Measurements from ENCODE around the gene DLX3.

Gene DLX3

DNA sequence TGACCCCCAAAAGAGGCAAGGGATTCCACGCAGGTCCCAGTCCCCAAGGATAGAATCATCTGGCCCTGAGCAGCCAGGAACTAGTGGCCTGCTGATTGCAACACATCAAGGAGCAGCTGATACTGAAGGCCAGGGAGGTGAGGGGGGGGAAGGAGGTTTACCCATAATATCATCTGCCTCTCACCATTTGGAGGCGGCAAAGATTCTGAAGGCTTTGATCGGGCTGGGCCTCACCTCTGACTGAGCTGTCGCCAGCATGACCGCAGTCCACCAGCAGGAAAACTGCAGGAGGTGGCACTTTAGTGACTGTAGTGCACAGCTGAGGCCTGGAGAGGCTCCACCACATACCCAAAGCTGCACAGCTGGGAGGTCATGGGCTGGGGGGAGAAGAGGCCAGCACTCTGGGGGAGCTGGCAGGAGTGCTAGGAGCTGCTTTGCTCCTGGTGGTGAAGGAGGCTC, 40.4 kb upstream of the DLX3 start:
- no peak for DNase-seq
- H3K27me3 ChIP-seq (replicated peaks; ENCODE audit: control insufficient read depth, insufficient read depth, low read length, poor library complexity, severe bottlenecking), result no peaks in the 10 kb centered on the region
- no peaks in the 10 kb centered on the region for H3K9me3 ChIP-seq (ENCODE audit: control insufficient read depth, low read length)
- H3K4me3 ChIP-seq (ENCODE audit: insufficient read depth, low read depth, low read length, poor library complexity, severe bottlenecking), result no peak overlapping the region
- H3K4me1 ChIP-seq (ENCODE audit: control insufficient read depth, insufficient read depth, low read length, poor library complexity, severe bottlenecking), result no peaks in the 10 kb centered on the region
- no peaks in the 10 kb centered on the region for H3K36me3 ChIP-seq (ENCODE audit: control insufficient read depth, insufficient read depth, low read length)
- no peak overlapping the region for H3K27ac ChIP-seq (ENCODE audit: insufficient read depth, low read length, poor library complexity, severe bottlenecking)

DNA sequence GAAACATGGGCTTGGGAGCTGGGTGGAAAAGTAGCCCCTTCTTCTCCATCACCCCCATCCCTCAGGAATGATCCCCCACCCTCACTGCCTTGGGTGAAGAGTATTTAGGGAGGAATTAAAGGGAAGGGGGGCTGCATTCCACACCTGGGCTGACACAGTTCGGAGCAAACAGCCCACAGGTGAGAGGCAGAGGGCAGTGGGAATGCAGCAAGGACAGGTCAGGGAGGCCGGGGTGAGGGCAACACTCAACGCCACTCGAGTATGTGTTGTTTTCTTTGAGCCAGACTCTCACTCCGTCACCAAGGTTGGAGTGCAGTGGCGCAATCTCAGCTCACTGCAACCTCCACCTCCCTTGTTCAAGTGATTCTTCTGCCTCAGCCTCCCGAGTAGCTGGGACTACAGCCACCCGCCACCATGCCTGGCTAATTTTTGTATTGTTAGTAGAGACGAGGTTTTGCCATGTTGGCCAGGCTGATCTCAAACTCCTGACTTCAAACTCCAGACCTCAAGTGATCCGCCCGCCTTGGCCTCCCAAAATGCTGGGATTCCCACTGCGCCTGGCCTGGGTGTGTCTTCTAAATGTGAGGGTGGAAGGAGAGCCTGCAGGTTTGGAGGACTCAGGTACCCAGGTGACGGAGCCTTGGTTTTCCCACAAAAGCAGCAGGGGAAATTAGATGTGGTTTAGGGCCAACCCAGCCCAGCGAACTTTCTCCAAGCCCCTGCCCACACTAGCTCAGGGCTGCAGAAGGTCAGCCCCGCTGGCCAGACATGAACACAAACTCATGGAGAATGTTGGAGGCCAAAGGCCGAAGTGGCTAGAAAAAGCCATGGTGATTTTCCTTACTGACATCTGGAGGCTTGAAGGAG, 39.7 kb upstream of the DLX3 start:
- no peak for DNase-seq
- Histone ChIP-seq H3K9me3 (ENCODE audit: control insufficient read depth, low read length) (no peaks in the 10 kb centered on the region), H3K4me3 (ENCODE audit: insufficient read depth, low read depth, low read length, poor library complexity, severe bottlenecking) (no peak overlapping the region), H3K4me1 (ENCODE audit: control insufficient read depth, insufficient read depth, low read length, poor library complexity, severe bottlenecking) (no peaks in the 10 kb centered on the region), H3K27me3 (replicated peaks; ENCODE audit: control insufficient read depth, insufficient read depth, low read length, poor library complexity, severe bottlenecking) (no peaks in the 10 kb centered on the region), H3K36me3 (ENCODE audit: control insufficient read depth, insufficient read depth, low read length) (no peaks in the 10 kb centered on the region), H3K27ac (ENCODE audit: insufficient read depth, low read length, poor library complexity, severe bottlenecking) (no peak overlapping the region)

DNA sequence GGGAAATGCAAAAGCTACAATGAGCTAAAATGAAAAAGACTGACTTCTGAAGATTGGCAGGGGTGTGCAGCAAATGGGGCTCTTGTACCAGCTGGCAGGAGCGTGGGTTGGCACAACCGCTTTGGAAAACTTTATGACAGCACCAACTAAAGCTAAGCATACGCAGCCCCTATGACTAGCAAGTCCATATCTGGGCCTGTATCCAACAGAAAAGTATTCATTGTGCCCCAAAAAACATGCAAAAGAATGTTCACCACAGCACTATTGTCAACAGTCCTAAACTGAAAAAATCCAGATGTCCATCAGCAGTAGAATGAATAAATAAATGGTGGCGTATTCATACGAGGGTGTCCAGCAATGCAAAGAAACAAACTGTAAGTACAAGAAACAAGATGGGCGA, 38.3 kb upstream of the DLX3 start:
- H3K9me3 ChIP-seq (ENCODE audit: control insufficient read depth, low read length), result no peaks in the 10 kb centered on the region
- H3K27me3 ChIP-seq (replicated peaks; ENCODE audit: control insufficient read depth, insufficient read depth, low read length, poor library complexity, severe bottlenecking), result peaks cover 5% of the 10 kb centered on the region
- H3K4me1 ChIP-seq (ENCODE audit: control insufficient read depth, insufficient read depth, low read length, poor library complexity, severe bottlenecking), result no peaks in the 10 kb centered on the region
- no peaks in the 10 kb centered on the region for H3K36me3 ChIP-seq (ENCODE audit: control insufficient read depth, insufficient read depth, low read length)
- H3K27ac ChIP-seq (ENCODE audit: insufficient read depth, low read length, poor library complexity, severe bottlenecking), result no peak overlapping the region
- no peak overlapping the region for H3K4me3 ChIP-seq (ENCODE audit: insufficient read depth, low read depth, low read length, poor library complexity, severe bottlenecking)
- DNase-seq, result no peak

DNA sequence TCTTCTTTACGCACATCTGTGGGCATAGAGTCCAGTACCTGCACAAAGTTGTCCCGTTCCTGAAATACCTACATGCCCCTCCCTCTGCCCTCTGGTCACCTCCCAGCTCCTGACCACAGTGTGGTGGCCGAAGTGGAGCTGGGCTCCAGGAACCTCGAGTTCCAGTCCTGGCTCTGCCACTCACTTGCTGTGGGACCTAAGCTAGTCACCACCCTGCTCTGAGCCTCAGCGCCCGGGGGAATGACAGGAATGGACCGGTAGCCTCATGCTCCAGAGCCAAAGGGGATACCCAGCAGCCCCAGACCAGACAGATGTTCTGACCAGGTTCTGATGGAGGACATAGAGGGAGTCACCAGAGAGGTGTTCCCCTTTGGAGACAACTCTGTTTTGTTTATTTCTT, 34.2 kb upstream of the DLX3 start:
- H3K4me1 ChIP-seq (ENCODE audit: control insufficient read depth, insufficient read depth, low read length, poor library complexity, severe bottlenecking), result peaks cover 10% of the 10 kb centered on the region
- no peak for DNase-seq
- peaks cover 19% of the 10 kb centered on the region for H3K27me3 ChIP-seq (replicated peaks; ENCODE audit: control insufficient read depth, insufficient read depth, low read length, poor library complexity, severe bottlenecking)
- no peaks in the 10 kb centered on the region for H3K36me3 ChIP-seq (ENCODE audit: control insufficient read depth, insufficient read depth, low read length)
- no peak overlapping the region for H3K4me3 ChIP-seq (ENCODE audit: insufficient read depth, low read depth, low read length, poor library complexity, severe bottlenecking)
- H3K9me3 ChIP-seq (ENCODE audit: control insufficient read depth, low read length), result no peaks in the 10 kb centered on the region
- no peak overlapping the region for H3K27ac ChIP-seq (ENCODE audit: insufficient read depth, low read length, poor library complexity, severe bottlenecking)

- DNase-seq, result no peak
- Histone ChIP-seq H3K4me3 (ENCODE audit: insufficient read depth, low read depth, low read length, poor library complexity, severe bottlenecking) (no peak overlapping the region), H3K9me3 (ENCODE audit: control insufficient read depth, low read length) (no peaks in the 10 kb centered on the region), H3K27me3 (replicated peaks; ENCODE audit: control insufficient read depth, insufficient read depth, low read length, poor library complexity, severe bottlenecking) (peaks cover 19% of the 10 kb centered on the region), H3K36me3 (ENCODE audit: control insufficient read depth, insufficient read depth, low read length) (no peaks in the 10 kb centered on the region), H3K27ac (ENCODE audit: insufficient read depth, low read length, poor library complexity, severe bottlenecking) (no peak overlapping the region), H3K4me1 (ENCODE audit: control insufficient read depth, insufficient read depth, low read length, poor library complexity, severe bottlenecking) (peaks cover 10% of the 10 kb centered on the region)
Observed at GRCh38 chr17:50028736-50029120, 33.7 kb upstream of the DLX3 start.

DNA sequence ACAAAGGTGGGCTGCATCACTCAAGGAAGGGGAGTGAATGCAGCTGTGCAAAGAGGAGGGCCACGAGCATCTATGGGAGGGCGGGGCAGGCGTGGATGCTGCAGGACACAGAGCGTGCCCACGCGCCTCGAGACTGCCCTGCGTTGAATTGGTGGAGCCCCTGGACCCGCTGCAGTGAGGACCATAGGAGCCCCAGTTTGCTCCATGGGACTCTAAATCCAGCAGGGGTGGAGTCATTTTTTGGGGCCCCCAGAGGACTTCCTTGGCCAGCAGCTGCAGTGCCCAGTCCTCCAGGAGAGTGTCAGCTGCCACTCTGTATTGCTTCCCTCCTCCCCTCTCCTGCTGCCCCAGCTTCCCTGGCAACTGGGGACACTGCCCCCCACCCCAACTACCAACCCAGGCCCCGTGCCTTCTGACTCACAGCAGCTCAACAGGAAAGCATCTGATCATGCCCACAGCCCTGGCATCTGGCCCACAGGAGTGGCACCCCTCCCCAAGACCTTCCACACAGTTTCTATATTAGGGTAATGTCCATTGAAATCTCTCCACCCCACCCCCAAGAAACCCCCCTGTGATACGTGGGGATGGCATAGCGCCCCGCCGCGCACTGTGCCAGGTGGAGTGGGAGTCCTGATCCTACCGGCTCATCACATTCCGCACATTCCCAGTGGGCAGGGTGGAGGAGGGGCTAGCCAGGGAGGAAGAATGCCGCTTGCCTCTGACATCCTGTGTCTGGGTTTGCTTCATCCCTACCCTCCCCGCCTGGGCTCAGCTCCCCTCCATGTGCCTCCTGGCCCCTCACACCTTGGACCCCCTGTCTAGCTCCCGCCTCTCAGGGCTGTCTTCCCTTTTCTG, 33.1 kb upstream of the DLX3 start:
- no peak for DNase-seq
- peaks cover 19% of the 10 kb centered on the region for H3K27me3 ChIP-seq (replicated peaks; ENCODE audit: control insufficient read depth, insufficient read depth, low read length, poor library complexity, severe bottlenecking)
- no peak overlapping the region for H3K27ac ChIP-seq (ENCODE audit: insufficient read depth, low read length, poor library complexity, severe bottlenecking)
- H3K9me3 ChIP-seq (ENCODE audit: control insufficient read depth, low read length), result no peaks in the 10 kb centered on the region
- no peaks in the 10 kb centered on the region for H3K36me3 ChIP-seq (ENCODE audit: control insufficient read depth, insufficient read depth, low read length)
- peaks cover 10% of the 10 kb centered on the region for H3K4me1 ChIP-seq (ENCODE audit: control insufficient read depth, insufficient read depth, low read length, poor library complexity, severe bottlenecking)
- H3K4me3 ChIP-seq (ENCODE audit: insufficient read depth, low read depth, low read length, poor library complexity, severe bottlenecking), result no peak overlapping the region

DNA sequence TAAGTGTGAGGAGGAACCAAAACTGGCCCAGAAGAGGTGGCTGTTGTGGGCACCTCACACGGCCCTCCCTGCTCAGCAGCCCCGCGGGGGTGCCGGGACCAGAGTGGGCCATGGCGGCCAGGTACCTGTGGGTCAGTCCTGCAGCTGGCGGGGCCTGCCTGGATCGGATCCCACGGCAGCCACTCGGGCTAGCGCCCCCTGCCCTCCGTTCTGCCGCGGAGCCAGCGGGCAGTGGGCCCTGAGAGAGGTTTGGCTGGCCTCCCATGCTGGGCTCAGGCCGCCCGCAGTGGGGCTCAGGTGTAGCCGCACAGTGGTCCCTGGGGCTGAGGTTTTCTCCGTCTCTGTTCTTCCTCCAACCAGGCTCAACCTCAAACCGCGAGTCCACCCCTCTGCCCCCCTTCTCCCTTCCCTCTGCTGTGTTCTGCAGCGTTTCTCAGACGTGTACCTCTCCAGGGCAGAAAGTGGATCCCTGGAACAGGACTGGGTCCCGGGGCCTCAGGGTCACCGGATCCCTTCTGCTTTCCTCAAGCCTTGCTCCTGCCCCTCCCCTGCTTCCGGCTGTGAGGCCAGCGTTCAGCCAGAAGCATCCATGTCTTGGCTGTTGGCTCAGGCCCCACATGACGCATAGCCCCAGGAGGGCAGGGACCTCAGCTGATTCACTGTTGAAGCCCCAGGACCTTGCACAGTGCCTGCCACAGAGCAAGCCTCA, 32.3 kb upstream of the DLX3 start:
- Histone ChIP-seq H3K27ac (ENCODE audit: insufficient read depth, low read length, poor library complexity, severe bottlenecking) (no peak overlapping the region), H3K9me3 (ENCODE audit: control insufficient read depth, low read length) (no peaks in the 10 kb centered on the region), H3K36me3 (ENCODE audit: control insufficient read depth, insufficient read depth, low read length) (no peaks in the 10 kb centered on the region), H3K4me3 (ENCODE audit: insufficient read depth, low read depth, low read length, poor library complexity, severe bottlenecking) (no peak overlapping the region), H3K27me3 (replicated peaks; ENCODE audit: control insufficient read depth, insufficient read depth, low read length, poor library complexity, severe bottlenecking) (peaks cover 19% of the 10 kb centered on the region), H3K4me1 (ENCODE audit: control insufficient read depth, insufficient read depth, low read length, poor library complexity, severe bottlenecking) (peaks cover 10% of the 10 kb centered on the region)
- peak in 1 of 3 donors; percentile 2 for DNase-seq

DNA sequence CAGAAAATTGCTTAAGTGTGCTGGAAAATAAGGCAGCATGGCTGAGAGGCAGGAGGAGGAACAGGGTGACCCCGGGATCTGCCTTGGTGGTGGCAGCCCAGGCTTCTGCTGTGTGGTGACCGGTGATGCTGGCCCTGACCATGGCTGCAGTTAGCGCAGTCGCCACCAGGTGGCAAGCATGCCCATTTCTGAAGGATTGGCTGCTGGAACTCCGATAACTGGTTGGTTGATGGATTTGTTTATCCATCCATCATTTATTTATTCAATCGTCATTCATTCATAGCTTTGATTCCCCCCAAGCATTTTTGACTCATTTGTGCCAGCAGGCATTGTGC, 31.8 kb upstream of the DLX3 start:
- Histone ChIP-seq H3K9me3 (ENCODE audit: control insufficient read depth, low read length) (no peaks in the 10 kb centered on the region), H3K4me3 (ENCODE audit: insufficient read depth, low read depth, low read length, poor library complexity, severe bottlenecking) (no peak overlapping the region), H3K27me3 (replicated peaks; ENCODE audit: control insufficient read depth, insufficient read depth, low read length, poor library complexity, severe bottlenecking) (peaks cover 19% of the 10 kb centered on the region), H3K4me1 (ENCODE audit: control insufficient read depth, insufficient read depth, low read length, poor library complexity, severe bottlenecking) (peaks cover 10% of the 10 kb centered on the region), H3K27ac (ENCODE audit: insufficient read depth, low read length, poor library complexity, severe bottlenecking) (no peak overlapping the region), H3K36me3 (ENCODE audit: control insufficient read depth, insufficient read depth, low read length) (no peaks in the 10 kb centered on the region)
- DNase-seq, result peak; percentile 56 to 65 (median 56)

DNA sequence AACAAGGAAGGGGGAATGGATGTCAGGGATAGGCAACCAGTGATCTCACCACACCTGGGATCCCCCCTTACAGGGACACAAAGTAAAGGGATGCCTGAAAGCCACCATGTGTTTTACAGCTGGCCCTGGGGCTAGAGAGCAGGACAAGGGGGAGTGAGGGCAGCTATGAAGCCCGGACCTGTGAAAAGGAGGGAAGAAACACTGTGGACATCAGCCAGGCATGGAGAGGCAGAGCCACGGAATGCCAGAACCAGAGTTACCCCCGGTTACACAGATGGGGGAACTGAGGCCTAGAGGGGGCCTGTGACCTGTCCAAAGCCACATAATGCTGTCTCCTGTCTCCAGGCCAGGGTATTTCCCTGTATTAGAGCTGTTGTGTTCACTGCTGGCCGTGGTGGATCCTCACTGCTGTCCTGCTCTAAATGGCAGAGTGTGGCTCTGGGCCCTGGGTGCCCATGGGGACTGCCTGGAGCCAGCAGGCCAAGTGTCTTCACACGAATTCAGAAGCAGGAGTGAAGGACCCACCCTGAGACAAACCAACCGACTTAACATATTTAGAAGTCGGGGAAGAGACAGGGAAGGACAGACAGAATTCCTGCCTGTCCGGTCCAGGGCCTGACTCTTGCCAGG, 31.1 kb upstream of the DLX3 start:
- no peak for DNase-seq
- H3K27me3 ChIP-seq (replicated peaks; ENCODE audit: control insufficient read depth, insufficient read depth, low read length, poor library complexity, severe bottlenecking), result peaks cover 19% of the 10 kb centered on the region
- H3K4me3 ChIP-seq (ENCODE audit: insufficient read depth, low read depth, low read length, poor library complexity, severe bottlenecking), result no peak overlapping the region
- H3K4me1 ChIP-seq (ENCODE audit: control insufficient read depth, insufficient read depth, low read length, poor library complexity, severe bottlenecking), result peaks cover 10% of the 10 kb centered on the region
- H3K9me3 ChIP-seq (ENCODE audit: control insufficient read depth, low read length), result no peaks in the 10 kb centered on the region
- no peak overlapping the region for H3K27ac ChIP-seq (ENCODE audit: insufficient read depth, low read length, poor library complexity, severe bottlenecking)
- H3K36me3 ChIP-seq (ENCODE audit: control insufficient read depth, insufficient read depth, low read length), result no peaks in the 10 kb centered on the region

Data from effector memory CD4-positive, alpha-beta T cell (primary cell).